ENCODE results near the gene HOXD4.

GRCh38 chr2:176158186-176158591, 6.8 kb downstream of the HOXD4 start:
- TF ChIP-seq POLR2A (IDR thresholded peaks at IDR 0.05), result no peak
- TF ChIP-seq CTCF (IDR thresholded peaks at IDR 0.05), result no peak

All from gastroesophageal sphincter (tissue), 3 donors.